Sigmoid colon (tissue), 4 donors: Measurements from ENCODE around the gene NMD3.

Experiments used
- EP300 ChIP-seq, 4 donors: sonication (generic); formaldehyde crosslinking; IDR thresholded peaks; one replicate each; pipeline ENCODE4 v1.6.1; 2017; ENCODE audit warnings: antibody characterized with exemption in 4 of 4
- POLR2A ChIP-seq, 2 donors: fragments of 450-650 bp; IDR thresholded peaks; one replicate each; pipeline ENCODE4 v1.6.1; 2016; ENCODE audit warnings: antibody characterized with exemption in 2 of 2, mild to moderate bottlenecking in 2 of 2, moderate library complexity in 2 of 2
- POLR2AphosphoS5 ChIP-seq, 4 donors: sonication (generic); formaldehyde crosslinking; IDR thresholded peaks; one replicate each; pipeline ENCODE4 v1.6.1; 2017; ENCODE audit warnings: antibody characterized with exemption in 4 of 4
- TF ChIP-seq, protein P1 (sequence below), 4 experiments: fragments of 450-650 bp in 3 of 4; fragments of 200-600 bp in 1 of 4; IDR thresholded peaks; one replicate each; pipeline ENCODE4 v1.5.1; 2016 to 2019; ENCODE audit warnings: antibody characterized with exemption in 4 of 4, mild to moderate bottlenecking in 3 of 4, moderate library complexity in 2 of 4

DNA sequence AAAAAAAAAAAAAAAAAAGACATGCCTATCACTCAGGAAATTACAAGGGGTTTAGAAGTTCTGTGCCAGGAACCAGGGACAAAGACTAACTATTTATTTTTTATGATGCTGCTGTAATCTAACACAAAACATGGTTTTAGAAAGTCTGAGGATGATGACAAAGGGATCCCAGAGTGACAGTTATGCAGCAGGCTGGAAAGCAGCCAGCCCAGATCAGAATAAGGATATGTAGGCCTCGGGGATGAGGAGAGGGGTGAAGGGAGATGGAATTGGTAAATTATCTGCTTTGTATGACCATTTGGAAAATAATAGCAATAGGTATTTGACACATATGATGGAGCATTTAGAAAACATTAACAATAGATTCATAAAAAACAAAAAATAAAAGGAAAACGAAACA, 34.1 kb upstream of the NMD3 start:
- TF ChIP-seq POLR2A (IDR thresholded peaks at IDR 0.05) (no peak), EP300 (IDR thresholded peaks at IDR 0.05) (no peak), POLR2AphosphoS5 (IDR thresholded peaks at IDR 0.05) (no peak)
- TF ChIP-seq, protein P1, sequence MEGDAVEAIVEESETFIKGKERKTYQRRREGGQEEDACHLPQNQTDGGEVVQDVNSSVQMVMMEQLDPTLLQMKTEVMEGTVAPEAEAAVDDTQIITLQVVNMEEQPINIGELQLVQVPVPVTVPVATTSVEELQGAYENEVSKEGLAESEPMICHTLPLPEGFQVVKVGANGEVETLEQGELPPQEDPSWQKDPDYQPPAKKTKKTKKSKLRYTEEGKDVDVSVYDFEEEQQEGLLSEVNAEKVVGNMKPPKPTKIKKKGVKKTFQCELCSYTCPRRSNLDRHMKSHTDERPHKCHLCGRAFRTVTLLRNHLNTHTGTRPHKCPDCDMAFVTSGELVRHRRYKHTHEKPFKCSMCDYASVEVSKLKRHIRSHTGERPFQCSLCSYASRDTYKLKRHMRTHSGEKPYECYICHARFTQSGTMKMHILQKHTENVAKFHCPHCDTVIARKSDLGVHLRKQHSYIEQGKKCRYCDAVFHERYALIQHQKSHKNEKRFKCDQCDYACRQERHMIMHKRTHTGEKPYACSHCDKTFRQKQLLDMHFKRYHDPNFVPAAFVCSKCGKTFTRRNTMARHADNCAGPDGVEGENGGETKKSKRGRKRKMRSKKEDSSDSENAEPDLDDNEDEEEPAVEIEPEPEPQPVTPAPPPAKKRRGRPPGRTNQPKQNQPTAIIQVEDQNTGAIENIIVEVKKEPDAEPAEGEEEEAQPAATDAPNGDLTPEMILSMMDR (IDR thresholded peaks at IDR 0.05): no peak
